Neural cell (in vitro differentiated cells): ENCODE data around the gene MRTFA. TPM values are rescaled to one million over a fixed set of nuclear protein-coding genes. Genes with fewer than 3 reads are reported as not detected.

ENCODE experiments used
- H2AFZ ChIP-seq: fragments of 200-600, 300-800 bp; sonication (generic), shearing (Covaris generic); 2 replicates; pipeline ENCODE4 v1.6.0; 2014; ENCODE audit warnings: low read depth, mild to moderate bottlenecking, antibody characterized with exemption, low read length, moderate library complexity
- H3F3A ChIP-seq: fragments of 200-600 bp; shearing (Covaris generic); 2 replicates; pipeline ENCODE4 v1.6.1; 2016; ENCODE audit warnings: mild to moderate bottlenecking, moderate library complexity, mixed read lengths, antibody characterized with exemption, low read length; ENCODE audit not compliant: insufficient read depth, poor library complexity, severe bottlenecking
- H3K27ac ChIP-seq: fragments of 200-600, 300-800 bp; sonication (generic), shearing (Covaris generic); 2 replicates; pipeline ENCODE4 v1.5.1; 2014; ENCODE audit warnings: mild to moderate bottlenecking, low read length, moderate library complexity
- H3K27me3 ChIP-seq: fragments of 300-800, 200-600 bp; sonication (generic), shearing (Covaris generic); 2 replicates; pipeline ENCODE4 v1.6.0; 2014; ENCODE audit warnings: mild to moderate bottlenecking, low read depth, low read length, moderate library complexity; ENCODE audit not compliant: insufficient read depth
- H3K36me3 ChIP-seq: fragments of 300-800, 200-600 bp; sonication (generic), shearing (Covaris generic); 2 replicates; pipeline ENCODE4 v1.5.1; 2014; ENCODE audit warnings: mild to moderate bottlenecking, antibody characterized with exemption, low read length, moderate library complexity; ENCODE audit not compliant: insufficient read depth
- H3K4me2 ChIP-seq: fragments of 300-800, 200-600 bp; sonication (generic), shearing (Covaris generic); 2 replicates; pipeline ENCODE4 v1.6.0; 2014; ENCODE audit warnings: mild to moderate bottlenecking, low read length
- H3K4me3 ChIP-seq: fragments of 300-800, 200-600 bp; sonication (generic), shearing (Covaris generic); 2 replicates; pipeline ENCODE4 v1.5.1; 2014; ENCODE audit warnings: mild to moderate bottlenecking, low read length, moderate library complexity
- H3K79me2 ChIP-seq: fragments of 200-600 bp; shearing (Covaris generic); replicated peaks from 2 replicates; pipeline ENCODE4 v1.6.0; 2014; ENCODE audit warnings: mild to moderate bottlenecking, low read length, moderate library complexity; ENCODE audit not compliant: insufficient read depth
- H3K9ac ChIP-seq: fragments of 300-800, 200-600 bp; sonication (generic), shearing (Covaris generic); 2 replicates; pipeline ENCODE4 v1.6.1; 2016; ENCODE audit warnings: mild to moderate bottlenecking, low read length, mixed read lengths
- H3K9me2 ChIP-seq: fragments of 200-600 bp; shearing (Covaris generic); 2 replicates; pipeline ENCODE4 v1.6.1; 2016; ENCODE audit warnings: mild to moderate bottlenecking, low read length, mixed read lengths; ENCODE audit not compliant: insufficient read depth
- H3K9me3 ChIP-seq: fragments of 200-600, 300-800 bp; sonication (generic), shearing (Covaris generic); 2 replicates; pipeline ENCODE4 v1.6.1; 2016; ENCODE audit warnings: mild to moderate bottlenecking, mixed run types, low read length, moderate library complexity, mixed read lengths
- H4K20me1 ChIP-seq: fragments of 200-600 bp; shearing (Covaris generic); 2 replicates; pipeline ENCODE4 v1.6.1; 2016; ENCODE audit warnings: mild to moderate bottlenecking, mixed run types; ENCODE audit not compliant: insufficient read depth
- CTCF ChIP-seq: fragments of 450-650 bp; IDR thresholded peaks from 2 replicates; pipeline ENCODE4 v1.5.1; 2014; ENCODE audit warnings: antibody characterized with exemption, mild to moderate bottlenecking, moderate library complexity; ENCODE audit not compliant: poor library complexity, severe bottlenecking
- EP300 ChIP-seq: fragments of 450-650 bp; conservative IDR thresholded peaks from 2 replicates; pipeline ENCODE4 v1.6.1; 2014; ENCODE audit warnings: antibody characterized with exemption, mild to moderate bottlenecking, moderate library complexity; ENCODE audit not compliant: poor library complexity, severe bottlenecking
- EZH2 ChIP-seq: fragments of 200-600, 300-800 bp; shearing (Covaris generic), sonication (generic); IDR thresholded peaks from 2 replicates; pipeline ENCODE4 v1.6.1; 2014; ENCODE audit warnings: antibody characterized with exemption, low read length, borderline replicate concordance, mild to moderate bottlenecking; ENCODE audit not compliant: insufficient read depth, poor library complexity, severe bottlenecking
- MXI1 ChIP-seq: fragments of 450-650 bp; conservative IDR thresholded peaks from 2 replicates; pipeline ENCODE4 v1.6.1; 2014; ENCODE audit warnings: antibody characterized with exemption, mild to moderate bottlenecking; ENCODE audit not compliant: poor library complexity, severe bottlenecking
- POLR2AphosphoS5 ChIP-seq: IDR thresholded peaks from 2 replicates; pipeline ENCODE4 v1.6.1; 2012
- RAD21 ChIP-seq: fragments of 450-650 bp; conservative IDR thresholded peaks from 2 replicates; pipeline ENCODE4 v1.6.1; 2014; ENCODE audit warnings: antibody characterized with exemption, mild to moderate bottlenecking, moderate library complexity
- REST ChIP-seq: IDR thresholded peaks from 2 replicates; pipeline ENCODE4 v1.6.1; 2012; ENCODE audit warnings: borderline replicate concordance
- SMC3 ChIP-seq: fragments of 450-650 bp; conservative IDR thresholded peaks from 2 replicates; pipeline ENCODE4 v1.6.1; 2014; ENCODE audit warnings: antibody characterized with exemption, mild to moderate bottlenecking, moderate library complexity; ENCODE audit not compliant: poor library complexity
- TAF1 ChIP-seq: IDR thresholded peaks from 2 replicates; pipeline ENCODE4 v1.6.1; 2012; ENCODE audit warnings: low read depth
- polyA plus RNA-seq: library from polyadenylated mRNA; depleted of rRNA; stranded (reverse); fragments of >200 nt; gene quantifications from 2 replicates; pipeline ENCODE4 v1.2.3, GENCODE V29; 2014

Gene MRTFA
- polyA plus RNA-seq, 1 donor from 2014 or later, result 19.3 TPM

- Histone ChIP-seq H3K27ac (no peak overlapping the region), H3K9me3 (no peaks in the 10 kb centered on the region), H3K79me2 (no peaks in the 10 kb centered on the region), H3K36me3 (no peaks in the 10 kb centered on the region), H4K20me1 (no peaks in the 10 kb centered on the region), H3K9ac (no peak overlapping the region), H3F3A (no peaks in the 10 kb centered on the region), H3K27me3 (no peaks in the 10 kb centered on the region), H3K4me3 (no peak overlapping the region), H2AFZ (no peak overlapping the region), H3K9me2 (no peaks in the 10 kb centered on the region), H3K4me2 (no peak overlapping the region)
- TF ChIP-seq POLR2AphosphoS5 (no peak), EZH2 (no peak), REST (no peak), CTCF (no peak), SMC3 (no peak), MXI1 (no peak)
These were observed 216.8 kb downstream of the MRTFA start for GRCh38 chr22:40419718-40420117.

GRCh38 chr22:40418366-40419201 is 217.9 kb downstream of the MRTFA start:
- H2AFZ ChIP-seq, result no peak overlapping the region
- H3K27ac ChIP-seq, result no peak overlapping the region
- H3K9ac ChIP-seq, result no peak overlapping the region
- no peaks in the 10 kb centered on the region for H3K9me2 ChIP-seq
- no peaks in the 10 kb centered on the region for H3K9me3 ChIP-seq
- no peaks in the 10 kb centered on the region for H3K36me3 ChIP-seq
- no peaks in the 10 kb centered on the region for H3K79me2 ChIP-seq
- no peaks in the 10 kb centered on the region for H3F3A ChIP-seq
- H3K27me3 ChIP-seq, result no peaks in the 10 kb centered on the region
- no peak overlapping the region for H3K4me3 ChIP-seq
- TF ChIP-seq SMC3, result no peak
- TF ChIP-seq RAD21, result no peak
- no peak for TF ChIP-seq TAF1
- no peak for TF ChIP-seq POLR2AphosphoS5
- TF ChIP-seq MXI1, result no peak
- no peak for TF ChIP-seq CTCF
- no peak for TF ChIP-seq EP300
- no peak for TF ChIP-seq REST
- TF ChIP-seq EZH2, result no peak
- H3K4me2 ChIP-seq, result no peak overlapping the region
- no peaks in the 10 kb centered on the region for H4K20me1 ChIP-seq
